DOHH2 (cell line): ENCODE results near the gene PLA2G4B.

Source experiments
- H3F3A ChIP-seq: fragments of 200-600 bp; sonication (generic), shearing (Covaris generic); 2 replicates; pipeline ENCODE4 v1.6.0; 2016; ENCODE audit warnings: antibody characterized with exemption, mild to moderate bottlenecking; ENCODE audit not compliant: control insufficient read depth, insufficient read depth
- H3K27ac ChIP-seq: fragments of 200-600 bp; sonication (generic); 2 replicates; pipeline ENCODE4 v1.5.1; 2014; ENCODE audit warnings: low read depth, mild to moderate bottlenecking, low read length, moderate library complexity
- H3K27me3 ChIP-seq: fragments of 200-600 bp; sonication (generic); 2 replicates; pipeline ENCODE4 v1.6.1; 2014; ENCODE audit warnings: mild to moderate bottlenecking, low read length, mixed read lengths; ENCODE audit not compliant: control insufficient read depth
- H3K36me3 ChIP-seq: fragments of 200-600 bp; sonication (generic); 2 replicates; pipeline ENCODE4 v1.6.1; 2014; ENCODE audit warnings: mild to moderate bottlenecking, low read length, moderate library complexity, mixed read lengths; ENCODE audit not compliant: control insufficient read depth
- H3K4me1 ChIP-seq: fragments of 200-600 bp; sonication (generic); 2 replicates; pipeline ENCODE4 v1.6.1; 2014; ENCODE audit warnings: mild to moderate bottlenecking, low read length, mixed read lengths; ENCODE audit not compliant: control insufficient read depth
- H3K4me2 ChIP-seq: fragments of 200-600 bp; sonication (generic); 2 replicates; pipeline ENCODE4 v1.6.0; 2014; ENCODE audit warnings: mild to moderate bottlenecking, low read length, moderate library complexity
- H3K4me3 ChIP-seq: fragments of 200-600 bp; sonication (generic); 2 replicates; pipeline ENCODE4 v1.5.1; 2014; ENCODE audit warnings: mild to moderate bottlenecking, low read length, mixed read lengths
- H3K79me2 ChIP-seq: fragments of 200-600 bp; sonication (generic); 2 replicates; pipeline ENCODE4 v1.6.1; 2014; ENCODE audit warnings: mild to moderate bottlenecking, low read length, mixed read lengths; ENCODE audit not compliant: control insufficient read depth
- H3K9me2 ChIP-seq: fragments of 200-600 bp; sonication (generic); replicated peaks from 2 replicates; pipeline ENCODE4 v1.6.1; 2014; ENCODE audit warnings: mild to moderate bottlenecking, low read length, mixed read lengths; ENCODE audit not compliant: control insufficient read depth
- H3K9me3 ChIP-seq: fragments of 200-600 bp; sonication (generic); 2 replicates; pipeline ENCODE4 v1.6.1; 2014; ENCODE audit warnings: antibody characterized with exemption, low read length, mixed read lengths; ENCODE audit not compliant: control insufficient read depth, insufficient read depth
- H4K20me1 ChIP-seq: fragments of 200-600 bp; sonication (generic); 2 replicates; pipeline ENCODE4 v1.6.0; 2014; ENCODE audit warnings: low read depth, mild to moderate bottlenecking, antibody characterized with exemption, low read length, moderate library complexity; ENCODE audit not compliant: control insufficient read depth, insufficient read depth
- EZH2phosphoT487 ChIP-seq: fragments of 200-600 bp; sonication (generic); IDR thresholded peaks from 2 replicates; pipeline ENCODE4 v1.6.1; 2017; ENCODE audit warnings: borderline replicate concordance, mild to moderate bottlenecking, antibody characterized with exemption, low read length, moderate library complexity, mixed read lengths
- TF ChIP-seq, protein P1 (sequence below): fragments of 200-600 bp; sonication (generic); IDR thresholded peaks from one replicate; pipeline ENCODE4 v1.5.1; 2014; ENCODE audit warnings: antibody characterized with exemption, mild to moderate bottlenecking, low read depth, low read length; ENCODE audit not compliant: poor library complexity, severe bottlenecking

The PLA2G4B gene

GRCh38 chr15:41873711-41874110 is 35.1 kb downstream of the PLA2G4B start:
- no peak overlapping the region for H3K4me2 ChIP-seq
- H3K79me2 ChIP-seq = no peaks in the 10 kb centered on the region
- H3F3A ChIP-seq = 0 out of 2 replicates have a peak, but pooled peaks cover 2% of the 10 kb centered on the region
- H3K27me3 ChIP-seq = peaks cover 3% of the 10 kb centered on the region; the same call in 1 of the 2 replicates
- no peaks in the 10 kb centered on the region for H4K20me1 ChIP-seq
- no peaks in the 10 kb centered on the region for H3K9me3 ChIP-seq
- H3K4me3 ChIP-seq = no peak overlapping the region
- no peak for TF ChIP-seq EZH2phosphoT487
- TF ChIP-seq, protein P1, sequence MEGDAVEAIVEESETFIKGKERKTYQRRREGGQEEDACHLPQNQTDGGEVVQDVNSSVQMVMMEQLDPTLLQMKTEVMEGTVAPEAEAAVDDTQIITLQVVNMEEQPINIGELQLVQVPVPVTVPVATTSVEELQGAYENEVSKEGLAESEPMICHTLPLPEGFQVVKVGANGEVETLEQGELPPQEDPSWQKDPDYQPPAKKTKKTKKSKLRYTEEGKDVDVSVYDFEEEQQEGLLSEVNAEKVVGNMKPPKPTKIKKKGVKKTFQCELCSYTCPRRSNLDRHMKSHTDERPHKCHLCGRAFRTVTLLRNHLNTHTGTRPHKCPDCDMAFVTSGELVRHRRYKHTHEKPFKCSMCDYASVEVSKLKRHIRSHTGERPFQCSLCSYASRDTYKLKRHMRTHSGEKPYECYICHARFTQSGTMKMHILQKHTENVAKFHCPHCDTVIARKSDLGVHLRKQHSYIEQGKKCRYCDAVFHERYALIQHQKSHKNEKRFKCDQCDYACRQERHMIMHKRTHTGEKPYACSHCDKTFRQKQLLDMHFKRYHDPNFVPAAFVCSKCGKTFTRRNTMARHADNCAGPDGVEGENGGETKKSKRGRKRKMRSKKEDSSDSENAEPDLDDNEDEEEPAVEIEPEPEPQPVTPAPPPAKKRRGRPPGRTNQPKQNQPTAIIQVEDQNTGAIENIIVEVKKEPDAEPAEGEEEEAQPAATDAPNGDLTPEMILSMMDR = no peak
- peaks cover 20% of the 10 kb centered on the region for H3K4me1 ChIP-seq
- H3K27ac ChIP-seq = no peak overlapping the region
- no peaks in the 10 kb centered on the region for H3K36me3 ChIP-seq
- H3K9me2 ChIP-seq = no peaks in the 10 kb centered on the region

GRCh38 chr15:41874736-41875135 is 36.1 kb downstream of the PLA2G4B start:
- no peaks in the 10 kb centered on the region for H4K20me1 ChIP-seq
- no peaks in the 10 kb centered on the region for H3K36me3 ChIP-seq
- 0 out of 2 replicates have a peak, but pooled peaks cover 2% of the 10 kb centered on the region for H3F3A ChIP-seq
- no peak overlapping the region for H3K4me2 ChIP-seq
- no peaks in the 10 kb centered on the region for H3K9me3 ChIP-seq
- peaks cover 20% of the 10 kb centered on the region for H3K4me1 ChIP-seq
- H3K27me3 ChIP-seq = peaks cover 3% of the 10 kb centered on the region; the same call in 1 of the 2 replicates
- no peaks in the 10 kb centered on the region for H3K9me2 ChIP-seq
- H3K27ac ChIP-seq = no peak overlapping the region
- no peak overlapping the region for H3K4me3 ChIP-seq
- no peak for TF ChIP-seq EZH2phosphoT487
- TF ChIP-seq, protein P1 = no peak
- H3K79me2 ChIP-seq = no peaks in the 10 kb centered on the region

GRCh38 chr15:41876007-41876406 is 37.4 kb downstream of the PLA2G4B start:
- Histone ChIP-seq H3K79me2 (no peaks in the 10 kb centered on the region), H3F3A (0 out of 2 replicates have a peak, but pooled peaks cover 2% of the 10 kb centered on the region), H3K4me2 (peak overlapping the region; percentile 62), H3K9me2 (no peaks in the 10 kb centered on the region), H3K27me3 (peaks cover 3% of the 10 kb centered on the region; the same call in 1 of the 2 replicates), H3K27ac (peak overlapping the region; percentile 54), H3K4me3 (peak overlapping the region; percentile 49), H3K4me1 (peaks cover 20% of the 10 kb centered on the region), H3K36me3 (no peaks in the 10 kb centered on the region), H4K20me1 (no peaks in the 10 kb centered on the region), H3K9me3 (no peaks in the 10 kb centered on the region)
- no peak for TF ChIP-seq EZH2phosphoT487
- TF ChIP-seq, protein P1 = no peak
